Left lobe of liver (tissue), 2 donors: Measurements from ENCODE around the gene ZNF277. TPM values are rescaled to one million over a fixed set of nuclear protein-coding genes. Genes with fewer than 3 reads are reported as not detected.

Source experiments
- ATAC-seq: fragments of 200-7000 bp; cut with Tn5 transposase; one replicate; pipeline ENCODE4 v1.9.1; 2020; ENCODE audit warnings: mild to moderate bottlenecking, moderate library complexity
- DNase-seq: peaks from one replicate; pipeline ENCODE4 v3.0.0-alpha.2; 2020; ENCODE audit warnings: low spot score
- total RNA-seq: library from RNA; stranded (reverse); gene quantifications from one replicate; pipeline ENCODE4 v1.2.1, GENCODE V29; 2021
- donor health status: DM: no; HTN: no; CAD: no; lungs with moderate emphysema.
- donor health status: DM: no; HTN: yes; CAD: no.

The ZNF277 gene
- total RNA-seq, 1 donor from 2014 or later, result 13.8 TPM

DNA sequence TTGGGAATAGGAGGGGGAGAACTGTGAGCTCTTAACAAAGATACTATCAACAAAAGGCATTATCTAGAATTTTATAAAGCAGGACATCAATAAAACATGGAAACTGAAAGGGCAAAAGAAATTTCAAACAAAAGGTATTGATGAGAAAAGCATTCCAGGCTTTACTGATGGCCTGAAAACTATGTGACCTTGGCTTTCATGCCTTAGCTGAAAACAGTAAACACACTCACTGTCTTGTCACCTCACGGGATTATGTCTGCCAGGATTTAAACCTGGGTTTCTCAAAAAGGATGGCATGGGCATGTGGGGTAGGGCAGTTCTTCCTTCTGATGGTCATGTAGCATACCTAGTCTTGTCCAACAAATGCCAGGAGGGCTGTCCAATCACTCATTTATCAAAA is 23.2 kb upstream of the ZNF277 start:
- ATAC-seq, result no peak
- no peak for DNase-seq

DNA sequence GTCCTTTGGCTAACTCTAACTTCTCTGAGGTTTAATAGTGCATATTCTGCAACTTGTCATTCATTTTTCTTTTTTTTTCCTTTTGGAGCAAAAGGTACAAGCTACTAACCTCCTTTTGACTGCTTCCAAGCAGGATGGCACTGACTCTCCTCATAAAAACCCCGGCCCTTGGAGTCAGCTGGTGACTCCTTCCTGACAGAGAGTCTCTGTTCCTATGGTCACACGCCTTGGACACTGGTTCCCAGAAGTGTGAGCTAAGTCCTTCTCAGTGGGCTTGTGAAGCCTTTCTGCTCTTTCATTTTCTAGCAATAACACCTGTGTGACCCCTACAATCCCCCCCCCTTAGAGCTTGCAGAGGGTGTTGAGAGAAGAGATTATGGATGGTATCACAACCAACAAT is 22.0 kb upstream of the ZNF277 start:
- ATAC-seq (no peak), DNase-seq (no peak)

DNA sequence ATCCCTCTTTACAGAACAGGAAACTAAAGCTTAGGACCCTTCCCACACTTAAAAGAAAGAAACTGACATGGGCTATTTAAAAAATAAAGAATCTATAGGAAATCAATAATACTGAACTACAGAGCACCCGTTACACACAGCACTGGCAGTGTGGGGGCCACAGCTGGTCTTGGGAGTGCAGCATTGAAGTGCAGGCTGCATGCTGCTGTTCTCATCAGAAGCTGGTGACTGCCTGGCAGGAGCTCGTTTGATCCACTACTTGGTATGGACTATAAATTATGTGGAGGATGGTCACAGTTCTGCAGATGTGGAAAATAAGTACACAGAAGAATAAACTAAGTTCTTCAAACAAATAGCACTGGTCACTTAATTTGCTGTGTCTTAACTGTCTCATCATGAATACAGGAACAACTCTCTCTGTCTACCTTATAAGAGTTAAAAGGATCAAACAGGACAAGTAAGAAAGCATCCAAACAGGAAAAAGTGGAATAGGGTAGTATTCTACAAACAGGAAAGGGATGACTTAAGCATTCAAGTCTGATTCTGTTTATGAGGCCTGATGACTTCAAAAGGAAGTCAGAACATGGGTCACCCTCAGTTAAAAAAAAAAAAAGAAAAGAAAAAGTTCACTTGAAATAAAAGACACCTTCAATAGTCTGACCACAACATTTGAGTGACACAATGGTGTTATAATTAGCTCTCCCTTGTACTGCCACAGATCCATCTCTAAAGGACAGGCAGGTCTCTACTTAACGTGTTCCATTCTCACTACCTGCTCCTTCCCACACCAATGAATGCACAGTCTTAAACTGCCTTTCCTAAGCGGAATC is 21.3 kb upstream of the ZNF277 start:
- ATAC-seq (no peak), DNase-seq (no peak)

DNA sequence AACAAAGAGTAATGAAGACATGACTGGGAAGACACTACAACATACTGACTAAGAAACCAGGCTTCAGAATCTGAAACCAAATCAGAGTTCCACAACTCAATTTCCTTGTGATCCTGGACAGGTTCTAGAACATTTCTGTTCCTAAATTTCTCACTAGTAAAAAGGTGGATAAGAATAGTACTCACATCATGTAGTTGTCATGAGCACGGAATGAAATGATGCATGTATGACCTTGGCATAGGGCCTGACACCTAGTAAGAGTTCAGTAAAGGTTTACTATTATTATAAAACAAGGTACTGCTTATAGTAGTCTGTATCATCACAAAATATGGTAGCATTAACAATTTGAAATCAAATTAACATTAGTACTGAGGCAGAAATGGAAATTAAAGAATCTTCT is 20.2 kb upstream of the ZNF277 start:
- ATAC-seq, result no peak
- no peak for DNase-seq

DNA sequence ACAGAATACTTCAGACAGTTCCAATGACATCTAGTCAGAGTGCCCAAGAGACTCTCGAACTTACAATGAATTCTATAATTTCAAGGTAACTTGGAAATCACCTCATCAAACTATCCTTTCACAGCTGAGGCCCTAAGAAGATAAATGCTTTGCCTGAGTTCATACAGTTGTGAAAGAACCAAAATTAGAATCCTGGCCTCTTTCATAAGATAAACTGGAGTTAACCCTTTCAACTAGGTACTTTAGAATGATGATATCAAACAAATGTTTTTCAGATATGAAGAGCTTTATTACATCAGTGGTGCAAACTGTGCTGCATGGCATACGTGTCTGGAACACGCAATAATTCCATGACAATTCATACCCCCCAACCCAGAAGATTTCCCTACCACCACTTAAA is 18.2 kb upstream of the ZNF277 start:
- DNase-seq (no peak), ATAC-seq (no peak)

DNA sequence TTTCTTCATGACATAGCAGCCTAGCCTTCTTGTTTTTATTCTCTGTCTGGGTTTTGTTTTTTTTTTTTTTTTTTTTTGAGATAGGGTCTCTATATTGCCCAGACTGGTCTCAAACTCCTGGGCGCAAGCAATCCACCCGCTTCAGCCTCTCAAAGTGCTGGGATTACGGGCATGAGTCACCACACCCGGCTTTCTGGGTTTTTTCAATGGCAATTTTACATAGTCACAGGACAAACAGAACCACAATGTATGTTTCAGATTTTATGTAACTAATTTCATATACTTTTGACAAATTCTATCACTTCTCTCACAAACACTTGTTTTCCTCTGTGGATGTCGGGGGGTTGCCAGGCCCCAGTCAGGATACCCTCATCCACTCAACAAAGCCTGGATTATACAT is 16.8 kb upstream of the ZNF277 start:
- no peak for ATAC-seq
- DNase-seq, result no peak

DNA sequence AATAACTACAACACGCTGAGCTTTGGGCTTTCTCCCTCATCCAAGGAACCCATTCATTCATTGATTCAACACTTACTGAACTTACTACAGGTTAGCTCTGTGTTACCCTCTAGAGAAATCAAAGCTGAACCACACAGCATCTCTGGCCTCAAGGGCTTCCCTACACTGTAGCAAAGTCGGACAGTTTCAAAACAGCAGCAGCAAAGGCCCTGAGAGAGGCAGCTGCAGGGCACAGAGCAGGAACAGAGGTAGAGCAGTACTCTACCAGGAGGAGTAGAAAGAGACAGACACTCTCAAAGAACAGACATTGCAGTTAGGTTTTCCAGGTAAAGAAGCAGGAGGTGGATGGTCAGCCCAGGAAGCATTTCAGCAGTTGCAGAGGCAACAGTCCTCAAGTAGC is 16.4 kb upstream of the ZNF277 start:
- DNase-seq (no peak), ATAC-seq (no peak)

DNA sequence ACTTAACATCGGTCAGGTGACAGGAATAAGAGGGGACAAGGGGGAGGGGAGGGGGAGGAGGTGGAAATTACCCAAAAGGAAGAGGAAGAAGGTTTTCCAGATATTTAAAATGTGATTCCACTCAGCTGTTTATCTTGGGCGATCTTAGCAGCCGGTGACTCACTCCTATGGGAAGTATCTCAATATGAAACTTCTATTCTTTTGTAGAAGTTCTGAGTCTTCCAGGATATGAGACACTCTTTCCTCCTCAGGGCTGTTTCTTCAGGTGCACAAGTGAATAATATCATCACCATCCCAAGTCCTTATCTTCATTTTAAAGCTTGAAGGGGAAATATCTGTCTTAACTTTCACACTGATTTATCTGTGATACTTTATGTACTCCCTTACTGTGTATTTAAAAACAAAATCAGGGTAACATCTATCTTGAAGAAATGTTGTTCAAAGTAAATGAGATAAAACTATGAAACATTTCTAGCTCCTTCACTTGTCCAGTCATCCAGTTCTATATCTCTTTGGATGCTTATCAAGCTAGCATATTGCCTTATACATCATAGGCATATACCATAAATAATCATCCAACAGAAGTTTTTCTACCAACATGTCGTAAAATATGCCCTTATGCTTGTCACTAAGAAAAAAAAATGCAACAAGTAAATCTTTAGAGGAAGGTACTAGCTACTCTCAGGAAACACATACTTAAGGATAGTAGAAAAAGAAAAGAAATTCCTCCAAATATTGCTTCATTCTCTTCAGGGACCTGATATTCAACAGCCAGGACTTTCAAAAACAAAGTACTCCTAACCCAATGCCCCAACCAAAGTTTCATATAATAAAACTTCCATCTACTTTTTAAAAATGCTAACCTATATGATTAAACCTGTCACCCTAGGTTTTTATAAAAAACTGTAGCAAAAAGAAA is 14.0 kb upstream of the ZNF277 start:
- no peak for ATAC-seq
- DNase-seq, result no peak

DNA sequence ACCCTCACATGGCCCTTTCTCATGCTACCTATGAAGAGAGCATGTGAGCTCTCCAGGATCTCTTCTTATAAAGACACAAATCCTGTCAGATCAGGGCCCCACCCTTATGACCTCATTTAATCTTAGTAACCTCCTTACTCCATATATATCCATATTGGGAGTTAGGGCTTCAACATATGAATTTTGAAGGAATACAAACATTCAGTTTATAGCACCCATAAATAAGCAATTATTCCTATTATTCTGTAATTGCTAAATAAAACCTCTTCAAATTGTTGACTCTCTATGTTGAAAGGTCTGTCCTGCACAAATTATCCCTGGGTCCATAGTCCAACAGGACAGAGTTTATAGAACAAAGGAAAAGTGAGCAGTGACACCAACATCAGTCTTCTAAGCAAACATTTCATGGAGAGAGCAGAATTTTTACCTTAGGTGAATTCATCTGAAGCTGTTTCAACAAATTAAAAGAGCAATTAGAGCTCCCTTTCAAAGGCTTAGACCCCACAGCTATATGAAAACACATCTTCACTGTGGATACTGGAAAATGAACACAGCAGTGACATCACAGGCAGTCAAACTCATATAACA is 12.5 kb upstream of the ZNF277 start:
- peak; percentile 92 for ATAC-seq

DNA sequence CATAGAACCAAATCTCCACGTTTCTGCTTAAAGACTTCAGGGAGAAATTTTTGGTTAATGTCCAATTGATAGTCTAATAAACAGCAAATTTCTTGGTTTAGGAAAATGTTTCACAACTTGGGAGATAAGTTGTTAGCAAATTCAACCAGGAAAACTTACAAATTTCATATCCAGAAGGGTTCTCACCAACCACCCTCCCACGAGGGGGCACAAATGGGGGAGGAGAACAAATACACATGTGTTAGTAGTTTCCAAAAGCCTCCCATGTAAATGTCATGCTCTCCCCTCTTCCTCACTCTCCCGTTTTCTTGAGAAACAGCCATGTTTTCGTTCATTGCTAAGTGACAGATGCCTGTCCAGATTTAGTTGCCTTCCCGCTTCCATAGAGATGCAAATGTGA is 10.8 kb upstream of the ZNF277 start:
- ATAC-seq, result no peak
- DNase-seq, result no peak

More for the DNA sequence above, 12.5 kb upstream of the ZNF277 start:
- DNase-seq, result no peak

DNA sequence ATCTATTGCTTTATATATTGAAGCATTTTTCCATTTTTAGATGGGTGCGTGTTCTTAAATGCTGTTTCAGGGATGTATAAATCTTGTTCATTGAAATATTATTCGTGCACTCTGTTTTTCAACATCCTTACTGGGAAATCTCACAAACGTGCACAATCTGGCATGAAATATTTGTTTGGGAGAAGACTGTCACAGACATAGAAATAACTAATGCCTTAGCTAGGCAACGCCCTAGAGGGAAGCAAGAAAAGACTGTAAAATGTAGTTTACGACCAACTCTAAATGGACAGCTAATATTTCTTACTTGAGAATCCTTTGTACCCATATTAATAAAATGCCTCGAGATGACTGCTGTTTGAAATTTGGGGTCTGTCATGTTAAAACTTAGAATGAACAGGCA is 9.2 kb upstream of the ZNF277 start:
- DNase-seq (no peak), ATAC-seq (no peak)

DNA sequence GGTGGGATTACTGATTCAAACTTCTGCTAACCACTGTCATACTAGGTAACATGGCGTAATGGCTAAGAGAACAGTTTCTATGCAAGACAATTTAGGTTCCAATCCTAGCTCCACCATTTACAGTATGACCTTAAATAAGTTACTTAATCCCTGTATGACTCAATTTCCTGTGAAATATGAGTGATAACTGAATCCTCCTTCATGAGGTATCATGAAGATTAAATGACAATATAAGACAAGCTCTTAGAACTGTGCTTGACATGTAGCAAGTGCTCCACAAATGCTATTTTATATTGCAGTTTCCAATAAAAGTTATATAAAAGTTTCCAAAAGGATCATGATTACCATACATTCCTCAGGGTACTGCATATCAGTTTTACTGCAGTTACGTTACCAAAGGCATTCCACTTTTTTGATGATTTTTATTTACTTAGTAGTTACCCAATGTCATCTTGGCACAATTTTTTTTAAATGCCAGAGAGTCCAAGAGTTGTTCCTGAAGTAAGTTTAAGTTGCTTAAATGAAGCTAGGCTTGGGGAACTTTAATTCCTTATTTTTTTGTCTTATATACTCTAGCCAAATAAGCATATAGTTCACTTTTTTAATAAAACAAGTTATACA is 7.3 kb upstream of the ZNF277 start:
- ATAC-seq, result peak; percentile 50
- DNase-seq, result no peak

DNA sequence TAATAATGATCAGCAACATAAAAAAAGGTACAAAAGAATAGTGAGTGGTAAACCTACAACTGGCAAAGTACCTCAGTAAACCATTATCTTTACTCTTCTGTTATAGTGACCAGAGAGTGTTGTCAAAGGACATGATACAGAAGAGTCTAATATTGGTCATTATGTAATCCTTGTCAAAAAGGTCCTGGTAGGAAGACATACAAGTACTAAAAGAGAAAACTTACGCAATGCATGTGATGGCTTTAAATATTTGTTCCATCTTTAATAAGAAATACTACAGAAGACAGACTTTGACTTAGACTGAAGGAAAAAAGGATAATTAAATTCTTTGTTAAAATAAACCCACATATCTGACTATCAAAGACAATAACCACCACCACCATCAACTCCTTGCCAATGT is 6.8 kb upstream of the ZNF277 start:
- DNase-seq (no peak), ATAC-seq (no peak)

DNA sequence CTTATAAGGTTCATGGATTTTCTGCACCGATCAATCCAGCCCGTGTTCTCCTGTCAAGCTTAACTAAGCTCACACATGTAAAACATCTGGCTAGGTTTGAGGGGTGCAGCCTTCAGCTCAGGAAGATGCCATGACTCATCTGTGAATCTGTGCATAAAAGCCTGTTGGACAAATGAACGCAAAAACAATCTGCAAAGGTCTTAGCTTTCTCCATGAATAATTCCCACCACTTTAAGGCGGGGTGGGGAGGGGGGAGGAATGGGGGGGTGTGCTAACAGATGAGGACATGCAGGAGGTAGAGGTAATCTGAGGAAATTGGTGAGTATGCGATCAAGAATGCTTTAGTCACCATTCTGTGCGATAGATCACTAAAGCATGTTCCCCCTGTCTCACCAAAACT is 5.1 kb upstream of the ZNF277 start:
- DNase-seq (no peak), ATAC-seq (no peak)

DNA sequence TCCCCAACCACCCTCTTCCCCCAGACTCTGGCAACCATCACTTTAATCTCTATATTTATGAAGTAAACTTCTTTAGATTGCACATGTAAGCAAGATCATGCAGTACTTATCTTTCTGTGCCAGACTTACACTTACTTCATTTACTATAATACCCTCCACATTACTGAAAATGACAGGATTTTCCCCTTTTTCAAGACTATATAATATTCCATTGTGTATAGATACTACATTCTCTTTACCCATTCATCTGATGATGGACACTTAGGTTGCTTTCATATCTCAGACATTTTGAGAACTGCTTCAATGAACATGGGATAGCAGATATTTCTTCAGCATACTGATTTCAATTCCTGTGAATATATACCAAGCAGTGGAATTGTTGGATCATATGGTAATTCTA is 4.7 kb upstream of the ZNF277 start:
- DNase-seq, result no peak
- no peak for ATAC-seq

DNA sequence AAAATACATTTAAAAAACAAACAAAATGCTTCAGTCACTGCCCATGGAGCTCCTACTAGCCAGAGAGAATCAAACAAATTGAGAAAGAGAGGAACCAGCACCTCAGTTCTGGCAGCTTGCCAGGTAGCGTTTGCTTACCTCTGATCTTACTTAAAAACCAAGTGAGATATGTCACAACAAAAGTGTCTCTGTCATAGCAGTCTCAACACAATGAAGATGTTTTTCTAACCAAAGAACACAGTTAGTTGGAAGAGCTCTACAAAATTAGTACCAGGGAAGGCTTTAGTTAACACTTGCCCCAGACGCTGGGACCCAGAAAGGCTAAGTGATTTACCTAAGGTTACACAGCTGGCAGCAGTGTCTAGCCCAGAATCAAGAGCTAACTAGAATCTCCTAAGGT is 3.7 kb upstream of the ZNF277 start:
- DNase-seq (peak; percentile 84), ATAC-seq (no peak)

DNA sequence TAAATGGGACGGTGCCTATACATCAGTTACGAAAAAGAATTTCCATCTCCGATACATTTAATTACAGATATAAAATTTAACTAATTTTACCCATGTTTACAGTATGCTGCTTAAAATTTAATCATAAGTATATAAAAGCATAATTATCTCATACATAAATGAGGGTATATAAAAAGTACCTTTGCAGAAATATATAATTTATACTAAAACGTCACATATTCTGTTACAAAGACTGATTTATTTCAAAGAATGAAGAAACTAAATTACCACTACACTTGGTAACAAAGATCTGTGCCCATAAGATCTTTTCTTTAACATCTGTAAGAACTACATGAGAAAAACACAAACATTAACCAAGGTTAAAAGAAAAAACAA is 3.1 kb upstream of the ZNF277 start:
- DNase-seq, result no peak
- ATAC-seq, result no peak

DNA sequence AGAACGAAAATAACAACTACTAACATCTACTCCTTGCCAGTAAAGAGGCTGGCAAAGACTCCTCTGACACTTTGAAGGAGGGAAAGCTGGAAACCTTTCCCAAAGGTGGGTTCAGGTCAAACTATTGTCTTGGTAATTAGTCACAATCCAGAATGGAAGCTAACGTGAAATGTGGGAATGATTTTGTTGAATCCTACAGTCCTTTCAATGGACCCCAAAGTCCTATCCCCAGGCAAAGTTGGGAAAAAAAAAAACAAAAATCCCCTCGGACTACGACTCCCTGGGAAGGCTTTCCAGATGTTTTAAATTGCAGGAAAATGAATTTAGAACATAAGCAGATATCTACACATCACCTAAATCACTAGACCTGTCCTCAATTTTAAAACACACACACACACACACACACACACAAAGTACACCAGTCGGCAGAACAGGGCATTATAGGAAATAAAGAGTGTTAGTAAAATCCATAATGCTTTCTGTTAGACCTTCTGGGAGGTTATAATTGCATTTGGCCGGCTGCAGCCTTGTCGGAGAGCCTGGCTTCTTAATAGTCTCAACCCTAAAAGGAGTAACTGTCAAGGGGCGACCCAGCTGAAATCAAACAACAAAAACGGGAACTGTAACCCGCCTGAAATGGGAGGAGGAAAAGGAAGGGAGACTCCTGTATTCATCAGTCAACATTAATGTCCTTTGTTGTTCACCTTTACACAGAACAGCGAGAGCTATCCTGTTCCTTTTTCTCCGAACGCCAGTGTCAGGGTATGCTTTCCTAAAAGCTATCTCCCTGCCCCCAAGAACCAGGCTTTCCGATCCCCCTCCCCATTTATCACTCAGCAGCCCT is 1.8 kb upstream of the ZNF277 start:
- ATAC-seq (peak; percentile 1), DNase-seq (no peak)

DNA sequence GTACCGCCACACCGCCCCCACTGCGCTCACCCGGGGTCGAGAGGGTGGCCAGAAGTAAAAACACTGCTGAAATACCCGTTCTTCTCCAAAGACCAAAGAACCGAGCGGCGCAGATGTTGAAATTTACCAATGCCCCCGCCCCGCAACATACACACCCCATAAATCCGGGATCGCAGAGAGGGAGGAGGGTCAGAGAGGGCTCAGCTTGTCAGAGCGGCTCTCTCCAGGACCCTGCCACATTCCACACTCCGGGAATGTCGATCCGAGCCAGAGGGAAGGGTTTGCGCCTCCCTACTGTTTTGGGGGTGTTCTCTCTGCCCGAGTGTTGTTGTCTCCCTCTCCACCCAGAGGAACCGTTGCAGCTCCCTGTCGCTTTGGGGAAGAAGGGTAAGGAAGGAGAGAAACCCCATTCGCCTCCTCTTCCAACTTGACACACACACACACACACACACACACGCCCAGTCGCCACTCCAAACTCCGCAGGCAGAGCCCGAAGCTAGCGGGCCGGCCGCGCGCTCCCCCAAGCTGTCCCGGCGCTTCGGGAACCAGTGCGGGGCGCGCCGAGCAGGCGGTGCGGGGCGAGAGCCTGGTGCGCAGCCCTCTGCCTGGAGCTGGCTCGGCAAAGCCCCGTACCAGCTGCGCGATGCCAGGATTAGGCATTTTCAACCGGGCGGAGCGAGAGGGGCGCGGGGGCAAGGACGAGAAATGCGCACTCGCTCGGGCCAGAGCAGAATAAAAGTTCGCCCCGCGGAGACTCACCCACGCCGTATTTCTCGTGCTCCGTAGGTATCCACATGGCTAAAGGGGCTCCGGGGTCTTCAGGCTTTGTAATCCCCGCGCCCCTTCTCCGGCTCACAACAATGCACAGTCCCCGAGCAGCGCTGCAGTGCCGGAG is 905 bp upstream of the ZNF277 start:
- peak; percentile 62 for ATAC-seq
- DNase-seq, result peak; percentile 78
